SU-DHL-6 (cell line): ENCODE measurements around the gene ANKRD13D.

Experiments
- H2AFZ ChIP-seq: fragments of 200-600 bp; sonication (generic); 2 replicates; pipeline ENCODE4 v1.6.1; 2014; ENCODE audit warnings: low read depth, mild to moderate bottlenecking, moderate library complexity, mixed read lengths, antibody characterized with exemption, low read length; ENCODE audit not compliant: severe bottlenecking
- H3F3A ChIP-seq: fragments of 200-600 bp; shearing (Covaris generic); 2 replicates; pipeline ENCODE4 v1.6.0; 2016; ENCODE audit warnings: antibody characterized with exemption, mild to moderate bottlenecking; ENCODE audit not compliant: insufficient read depth
- H3K27ac ChIP-seq: fragments of 200-600 bp; sonication (generic); 2 replicates; pipeline ENCODE4 v1.5.1; 2016; ENCODE audit warnings: low read depth, mild to moderate bottlenecking, low read length, moderate library complexity, mixed read lengths
- H3K27me3 ChIP-seq: fragments of 200-600 bp; sonication (generic), shearing (Covaris generic); 2 replicates; pipeline ENCODE4 v1.6.0; 2014; ENCODE audit warnings: mild to moderate bottlenecking, low read length
- H3K36me3 ChIP-seq: fragments of 200-600 bp; sonication (generic); 2 replicates; pipeline ENCODE4 v1.6.1; 2014; ENCODE audit warnings: mild to moderate bottlenecking, low read length, mixed read lengths
- H3K4me2 ChIP-seq: fragments of 300-600, 200-600 bp; shearing (Covaris generic), sonication (generic); 2 replicates; pipeline ENCODE4 v1.6.0; 2014; ENCODE audit warnings: low read length, low read depth, mild to moderate bottlenecking; ENCODE audit not compliant: poor library complexity, severe bottlenecking
- H3K4me3 ChIP-seq: fragments of 200-600 bp; sonication (generic); 2 replicates; pipeline ENCODE4 v1.5.1; 2014; ENCODE audit warnings: antibody characterized with exemption, low read length, mild to moderate bottlenecking, mixed read lengths; ENCODE audit not compliant: insufficient read depth, poor library complexity, severe bottlenecking
- H3K79me2 ChIP-seq: fragments of 200-600 bp; sonication (generic); 2 replicates; pipeline ENCODE4 v1.6.1; 2014; ENCODE audit warnings: mild to moderate bottlenecking, low read length, moderate library complexity; ENCODE audit not compliant: insufficient read depth
- H3K9ac ChIP-seq: fragments of 200-600 bp; sonication (generic); 2 replicates; pipeline ENCODE4 v1.7.0; 2014; ENCODE audit warnings: mild to moderate bottlenecking, low read length
- H3K9me2 ChIP-seq: fragments of 200-600 bp; sonication (generic); replicated peaks from 2 replicates; pipeline ENCODE4 v1.6.1; 2014; ENCODE audit warnings: low read length; ENCODE audit not compliant: insufficient read depth
- H3K9me3 ChIP-seq: fragments of 200-600 bp; sonication (generic); 2 replicates; pipeline ENCODE4 v1.6.1; 2014; ENCODE audit warnings: low read length, mixed read lengths; ENCODE audit not compliant: insufficient read depth
- H4K20me1 ChIP-seq: fragments of 200-600 bp; sonication (generic); 2 replicates; pipeline ENCODE4 v1.6.1; 2014; ENCODE audit warnings: low read depth, mild to moderate bottlenecking, antibody characterized with exemption, low read length, moderate library complexity, mixed read lengths
- EZH2phosphoT487 ChIP-seq: fragments of 200-600 bp; sonication (generic), shearing (Covaris generic); conservative IDR thresholded peaks from 2 replicates; pipeline ENCODE4 v1.6.1; 2018; ENCODE audit warnings: mild to moderate bottlenecking, antibody characterized with exemption, low read length, moderate library complexity, mixed read lengths
- TF ChIP-seq, protein P1 (sequence below): fragments of 200-600 bp; sonication (generic); IDR thresholded peaks from one replicate; pipeline ENCODE4 v1.5.1; 2017; ENCODE audit warnings: antibody characterized with exemption, mild to moderate bottlenecking, low read length, moderate library complexity; ENCODE audit not compliant: insufficient read depth, poor library complexity, severe bottlenecking

ANKRD13D gene

DNA sequence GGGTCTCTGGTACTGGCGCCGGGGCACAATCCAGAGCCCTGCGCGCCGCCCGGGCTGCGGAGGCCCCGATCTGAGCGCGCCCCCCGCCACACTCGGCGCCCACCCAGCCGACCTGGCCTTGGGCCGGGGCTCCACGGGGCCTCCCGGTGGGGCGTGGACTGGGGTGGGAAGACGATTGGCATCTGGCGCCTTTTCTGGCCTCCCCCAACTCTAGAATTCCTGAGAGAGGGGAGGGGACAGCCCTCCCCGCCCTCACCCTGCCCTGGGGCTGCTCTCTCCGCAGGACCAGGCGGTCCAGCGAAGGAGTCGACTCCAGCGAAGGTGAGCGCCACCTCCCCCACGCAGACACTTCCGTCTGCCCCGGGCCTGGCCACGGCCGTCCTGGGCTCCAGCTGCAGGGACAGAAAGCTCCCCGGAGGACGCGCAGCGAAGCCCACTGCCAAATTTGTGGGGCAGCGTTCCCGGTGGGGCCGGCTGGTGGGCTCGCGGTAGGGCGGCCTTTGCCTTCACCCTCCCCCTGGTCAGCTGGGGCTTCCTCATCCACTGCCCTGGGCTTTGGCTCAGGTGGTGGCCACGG lies 14.8 kb downstream of the ANKRD13D start:
- no peaks in the 10 kb centered on the region for H3K9me2 ChIP-seq
- no peaks in the 10 kb centered on the region for H3K9me3 ChIP-seq
- no peak overlapping the region for H3K4me3 ChIP-seq
- H3K27ac ChIP-seq: no peak overlapping the region
- TF ChIP-seq, protein P1, sequence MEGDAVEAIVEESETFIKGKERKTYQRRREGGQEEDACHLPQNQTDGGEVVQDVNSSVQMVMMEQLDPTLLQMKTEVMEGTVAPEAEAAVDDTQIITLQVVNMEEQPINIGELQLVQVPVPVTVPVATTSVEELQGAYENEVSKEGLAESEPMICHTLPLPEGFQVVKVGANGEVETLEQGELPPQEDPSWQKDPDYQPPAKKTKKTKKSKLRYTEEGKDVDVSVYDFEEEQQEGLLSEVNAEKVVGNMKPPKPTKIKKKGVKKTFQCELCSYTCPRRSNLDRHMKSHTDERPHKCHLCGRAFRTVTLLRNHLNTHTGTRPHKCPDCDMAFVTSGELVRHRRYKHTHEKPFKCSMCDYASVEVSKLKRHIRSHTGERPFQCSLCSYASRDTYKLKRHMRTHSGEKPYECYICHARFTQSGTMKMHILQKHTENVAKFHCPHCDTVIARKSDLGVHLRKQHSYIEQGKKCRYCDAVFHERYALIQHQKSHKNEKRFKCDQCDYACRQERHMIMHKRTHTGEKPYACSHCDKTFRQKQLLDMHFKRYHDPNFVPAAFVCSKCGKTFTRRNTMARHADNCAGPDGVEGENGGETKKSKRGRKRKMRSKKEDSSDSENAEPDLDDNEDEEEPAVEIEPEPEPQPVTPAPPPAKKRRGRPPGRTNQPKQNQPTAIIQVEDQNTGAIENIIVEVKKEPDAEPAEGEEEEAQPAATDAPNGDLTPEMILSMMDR: no peak
- TF ChIP-seq EZH2phosphoT487: no peak
- no peak overlapping the region for H3K4me2 ChIP-seq
- H4K20me1 ChIP-seq: no peaks in the 10 kb centered on the region
- no peaks in the 10 kb centered on the region for H3K36me3 ChIP-seq
- no peaks in the 10 kb centered on the region for H3K27me3 ChIP-seq
- H3K79me2 ChIP-seq: no peaks in the 10 kb centered on the region
- no peak overlapping the region for H3K9ac ChIP-seq
- H3F3A ChIP-seq: no peaks in the 10 kb centered on the region
- no peak overlapping the region for H2AFZ ChIP-seq

DNA sequence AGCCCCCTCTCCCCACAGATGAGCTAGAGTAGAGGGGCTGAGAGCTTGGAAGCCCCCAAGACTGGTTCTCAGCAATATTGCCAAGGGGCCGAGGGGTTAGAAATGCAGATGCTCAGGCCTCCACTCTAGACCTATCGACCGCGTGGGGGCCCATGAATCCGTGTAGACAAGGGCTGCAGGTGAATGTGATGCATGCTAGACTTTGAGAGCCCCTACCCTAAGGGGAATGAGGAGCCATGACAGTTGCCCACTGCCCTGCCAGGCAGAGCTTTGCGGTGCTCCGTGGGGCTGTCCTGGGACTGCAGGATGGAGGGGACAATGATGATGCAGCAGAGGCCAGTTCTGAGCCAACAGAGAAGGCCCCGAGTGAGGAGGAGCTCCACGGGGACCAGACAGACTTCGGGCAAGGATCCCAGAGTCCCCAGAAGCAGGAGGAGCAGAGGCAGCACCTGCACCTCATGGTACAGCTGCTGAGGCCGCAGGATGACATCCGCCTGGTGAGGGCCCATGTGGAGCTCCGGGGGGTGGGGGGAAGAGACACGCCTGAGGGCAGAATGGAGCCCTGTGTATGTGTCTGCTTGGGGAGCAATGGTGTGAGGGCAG lies 15.5 kb downstream of the ANKRD13D start:
- Histone ChIP-seq H3K9me3 (no peaks in the 10 kb centered on the region), H3F3A (no peaks in the 10 kb centered on the region), H3K4me2 (no peak overlapping the region), H3K9me2 (no peaks in the 10 kb centered on the region), H3K27me3 (no peaks in the 10 kb centered on the region), H3K36me3 (no peaks in the 10 kb centered on the region), H2AFZ (no peak overlapping the region), H3K4me3 (no peak overlapping the region), H3K9ac (no peak overlapping the region), H3K79me2 (no peaks in the 10 kb centered on the region), H3K27ac (no peak overlapping the region), H4K20me1 (no peaks in the 10 kb centered on the region)
- TF ChIP-seq, protein P1: no peak
- TF ChIP-seq EZH2phosphoT487: no peak

DNA sequence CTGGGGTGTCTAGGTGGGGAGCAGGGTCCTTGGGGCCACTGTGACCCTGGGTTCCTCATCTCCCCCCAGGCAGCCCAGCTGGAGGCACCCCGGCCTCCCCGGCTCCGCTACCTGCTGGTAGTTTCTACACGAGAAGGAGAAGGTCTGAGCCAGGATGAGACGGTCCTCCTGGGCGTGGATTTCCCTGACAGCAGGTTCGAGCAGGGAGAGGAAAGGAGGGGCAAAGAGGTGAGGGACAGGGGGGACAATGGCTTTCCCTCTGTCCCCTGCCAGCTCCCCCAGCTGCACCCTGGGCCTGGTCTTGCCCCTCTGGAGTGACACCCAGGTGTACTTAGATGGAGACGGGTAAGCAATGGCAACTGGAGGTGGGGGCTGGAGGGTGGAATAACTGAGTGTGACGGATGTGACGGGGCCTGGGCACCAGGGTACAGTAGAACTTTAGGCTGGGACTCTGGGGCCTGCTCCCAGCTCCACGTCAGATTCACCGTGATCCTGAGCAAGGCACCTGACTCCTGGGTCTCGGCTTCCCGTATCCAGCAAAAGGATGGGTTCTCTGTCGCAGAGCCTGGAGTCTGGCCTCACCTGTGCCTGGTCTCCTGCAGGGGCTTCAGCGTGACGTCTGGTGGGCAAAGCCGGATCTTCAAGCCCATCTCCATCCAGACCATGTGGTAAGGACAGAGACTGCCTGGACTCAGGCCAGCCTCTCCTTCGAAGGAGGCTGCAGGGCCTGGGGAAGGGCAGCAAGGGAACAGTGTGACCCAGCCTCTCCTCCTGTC lies 17.9 kb downstream of the ANKRD13D start:
- Histone ChIP-seq H3K9me2 (no peaks in the 10 kb centered on the region), H3K27ac (no peak overlapping the region), H3K79me2 (no peaks in the 10 kb centered on the region), H3K4me3 (no peak overlapping the region), H3K9me3 (no peaks in the 10 kb centered on the region), H4K20me1 (no peaks in the 10 kb centered on the region), H2AFZ (no peak overlapping the region), H3F3A (no peaks in the 10 kb centered on the region), H3K27me3 (no peaks in the 10 kb centered on the region), H3K9ac (no peak overlapping the region), H3K4me2 (no peak overlapping the region), H3K36me3 (no peaks in the 10 kb centered on the region)
- no peak for TF ChIP-seq EZH2phosphoT487
- TF ChIP-seq, protein P1: no peak
